ENCODE measurements around the gene SORCS2. TPM values are rescaled to one million over a fixed set of nuclear protein-coding genes. Genes with fewer than 3 reads are reported as not detected.

SORCS2 gene
- total and polyA plus RNA-seq, 2 of the 13 experiments (the other 11 are each of a cell fraction or from before 2014, with no cell fraction given): 0.82 to 1.0 TPM

DNA sequence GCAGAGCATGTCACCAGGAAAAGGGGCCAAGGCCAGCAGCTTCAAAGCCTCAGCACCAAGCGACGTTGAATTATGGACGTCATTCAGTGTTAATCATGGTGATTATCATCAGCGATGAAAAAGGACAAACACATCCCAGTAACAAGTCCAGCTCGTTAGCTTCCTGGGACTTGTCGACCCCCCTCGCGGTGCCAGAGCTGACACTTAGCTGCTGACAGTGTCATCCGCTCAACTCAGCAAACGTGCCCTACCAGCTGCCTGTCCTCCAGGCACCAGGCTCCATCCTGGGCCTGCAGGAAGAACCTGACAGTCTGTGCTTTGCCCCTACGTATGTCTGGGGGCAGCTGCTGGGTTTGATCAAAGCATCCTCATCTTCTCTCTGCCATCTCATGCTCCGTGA lies 379.4 kb downstream of the SORCS2 start:
- BruUV-seq (replicated peaks): no TSS peak
- ChIA-PET POLR2A (no interaction called here), CTCF (ENCODE audit: low intra/inter-chr PET ratio, low total read pairs) (no interaction called here)
- H3K9me3 ChIP-seq (ENCODE audit: low read length): peaks cover 14% of the 10 kb centered on the region
- no peak overlapping the region for H2AFZ ChIP-seq (ENCODE audit: low read length)
- FAIRE-seq: no peak
- no peaks in the 10 kb centered on the region for H3K27me3 ChIP-seq (ENCODE audit: control insufficient read depth in 1 of 2, insufficient read depth in 2 of 2, low read length in 2 of 2)
- H3K27ac ChIP-seq (ENCODE audit: extremely low read length, insufficient read depth, low read length): no peak overlapping the region
- TF ChIP-seq IKZF4 (CRISPR knock-in tag; IDR thresholded peaks at IDR 0.05; ENCODE audit: borderline replicate concordance, low read depth, not compliant biosample characterization): no peak
- TF ChIP-seq NCOR1 (IDR thresholded peaks at IDR 0.05; ENCODE audit: borderline replicate concordance, low read length): no peak
- TF ChIP-seq ZMYM3 (CRISPR knock-in tag; IDR thresholded peaks at IDR 0.05): no peak
- no peak for TF ChIP-seq ARNTL (CRISPR knock-in tag; IDR thresholded peaks at IDR 0.05)
- no peak for TF ChIP-seq RFX5 (IDR thresholded peaks at IDR 0.05; ENCODE audit: low read depth, low read length)
- no peak for TF ChIP-seq NFE2L2 (IDR thresholded peaks at IDR 0.05; ENCODE audit: low read length)
- no peak for TF ChIP-seq FOXO1 (CRISPR knock-in tag; IDR thresholded peaks at IDR 0.05)
- TF ChIP-seq SMARCE1 (IDR thresholded peaks at IDR 0.05; ENCODE audit: borderline replicate concordance): no peak
- no peak for TF ChIP-seq ZBTB1 (CRISPR knock-in tag; IDR thresholded peaks at IDR 0.05; ENCODE audit: borderline replicate concordance)
- TF ChIP-seq, protein P1, sequence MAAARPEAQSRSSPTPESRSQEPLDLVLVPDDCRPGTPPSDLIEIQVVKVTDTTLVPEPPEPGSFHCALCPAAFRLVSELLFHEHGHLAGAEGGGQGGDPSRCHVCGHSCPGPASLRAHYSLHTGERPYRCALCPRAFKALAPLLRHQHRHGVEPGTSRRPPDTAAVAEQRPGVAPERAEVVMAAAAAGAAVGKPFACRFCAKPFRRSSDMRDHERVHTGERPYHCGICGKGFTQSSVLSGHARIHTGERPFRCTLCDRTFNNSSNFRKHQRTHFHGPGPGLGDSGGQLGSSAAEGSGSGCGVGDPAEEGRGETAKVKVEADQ (CRISPR knock-in tag; IDR thresholded peaks at IDR 0.05; ENCODE audit: borderline replicate concordance): no peak
- no peak for TF ChIP-seq NFIC (IDR thresholded peaks at IDR 0.05; ENCODE audit: low read length)
- TF ChIP-seq, protein P2, sequence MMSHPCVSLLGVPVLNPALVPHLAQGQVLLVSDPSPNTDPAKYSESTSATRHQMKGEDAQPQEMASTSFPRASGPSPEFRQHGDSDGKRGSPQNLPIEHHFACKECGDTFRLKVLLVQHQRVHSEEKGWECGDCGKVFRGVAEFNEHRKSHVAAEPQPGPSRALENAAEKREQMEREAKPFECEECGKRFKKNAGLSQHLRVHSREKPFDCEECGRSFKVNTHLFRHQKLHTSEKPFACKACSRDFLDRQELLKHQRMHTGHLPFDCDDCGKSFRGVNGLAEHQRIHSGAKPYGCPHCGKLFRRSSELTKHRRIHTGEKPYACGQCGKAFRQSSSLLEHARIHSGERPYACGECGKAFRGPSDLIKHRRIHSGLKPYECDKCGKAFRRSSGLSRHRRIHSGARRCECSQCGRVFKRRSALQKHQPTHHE (CRISPR knock-in tag; IDR thresholded peaks at IDR 0.05; ENCODE audit: borderline replicate concordance): no peak
- TF ChIP-seq CENPX (CRISPR knock-in tag; IDR thresholded peaks at IDR 0.05): no peak
- TF ChIP-seq CCDC6 (CRISPR knock-in tag; IDR thresholded peaks at IDR 0.05): no peak
- no peak for TF ChIP-seq ZNF672 (CRISPR knock-in tag; IDR thresholded peaks at IDR 0.05)
- TF ChIP-seq, protein P3, sequence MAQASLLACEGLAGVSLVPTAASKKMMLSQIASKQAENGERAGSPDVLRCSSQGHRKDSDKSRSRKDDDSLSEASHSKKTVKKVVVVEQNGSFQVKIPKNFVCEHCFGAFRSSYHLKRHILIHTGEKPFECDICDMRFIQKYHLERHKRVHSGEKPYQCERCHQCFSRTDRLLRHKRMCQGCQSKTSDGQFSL (CRISPR knock-in tag; IDR thresholded peaks at IDR 0.05): no peak
- no peak for TF ChIP-seq SP2 (CRISPR knock-in tag; IDR thresholded peaks at IDR 0.05)
- no peak for DNase-seq (ENCODE audit: low spot score)
- H3K4me2 ChIP-seq (ENCODE audit: low read depth, low read length): no peak overlapping the region
- ATAC-seq: no peak
- peaks cover 7% of the 10 kb centered on the region; the same call in 1 of the 2 replicates for H3K4me1 ChIP-seq (ENCODE audit: insufficient read depth, low read length)
- H3K36me3 ChIP-seq (replicated peaks in 1 of 2; ENCODE audit: control insufficient read depth in 1 of 2, insufficient read depth in 2 of 2, low read length in 2 of 2): no peaks in the 10 kb centered on the region; a peak in 1 of 5 replicates
- no peak overlapping the region for H3K9ac ChIP-seq (ENCODE audit: insufficient read depth, low read depth, low read length)
- no peak overlapping the region for H3K4me3 ChIP-seq (replicated peaks in 1 of 3; ENCODE audit: insufficient read depth in 1 of 3, low read depth in 2 of 3, low read length in 3 of 3)
- no peaks in the 10 kb centered on the region for H4K20me1 ChIP-seq (ENCODE audit: insufficient read depth, low read length)
- intact Hi-C loops (cut with micrococcal nuclease; ENCODE audit: unreplicated experiment): no loop called here
- in situ Hi-C loops (cut with HindIII; ENCODE audit: extremely low pct_ligation_motif_present, low pct_unique_long_range_greater_than_20kb): no loop called here
- H3K79me2 ChIP-seq (ENCODE audit: insufficient read depth, low read length): no peaks in the 10 kb centered on the region
- 79% methylated on average over 6 of the region's 12 CpGs for WGBS (ENCODE audit: low lambda C conversion rate)
